Fibroblast of lung (primary cell): ENCODE data around the gene KCNQ1OT1. TPM values are rescaled to one million over a fixed set of nuclear protein-coding genes. Genes with fewer than 3 reads are reported as not detected.

ENCODE experiments used
- DNase-seq, 2 donors: peaks; one replicate each; pipeline versions ENCODE4 v3.0.0 to v3.0.0-alpha.2; 2010; ENCODE audit warnings: low read depth in 2 of 2
- H2AFZ ChIP-seq: 2 replicates; pipeline ENCODE4 v1.5.1; 2012; ENCODE audit warnings: low read length, control low read depth, inconsistent platforms
- H3K27ac ChIP-seq: 2 replicates; pipeline ENCODE4 v1.5.1; 2011; ENCODE audit warnings: low read length, control low read depth; ENCODE audit not compliant: insufficient read depth
- H3K27me3 ChIP-seq: 2 replicates; pipeline ENCODE4 v1.5.1; 2011; ENCODE audit warnings: mild to moderate bottlenecking, low read length; ENCODE audit not compliant: control insufficient read depth, insufficient read depth
- H3K36me3 ChIP-seq: 2 replicates; pipeline ENCODE4 v1.5.1; 2011; ENCODE audit warnings: low read length; ENCODE audit not compliant: control insufficient read depth, insufficient read depth
- H3K4me1 ChIP-seq: 2 replicates; pipeline ENCODE4 v1.5.1; 2011; ENCODE audit warnings: low read length; ENCODE audit not compliant: control insufficient read depth, insufficient read depth; ENCODE audit errors: extremely low read depth
- H3K4me2 ChIP-seq: 2 replicates; pipeline ENCODE4 v1.5.1; 2011; ENCODE audit warnings: low read length, control low read depth; ENCODE audit not compliant: insufficient read depth; ENCODE audit errors: extremely low read depth
- H3K4me3 ChIP-seq, 4 experiments: fragments of 200-600 bp in 1 of 4; sonication (generic) in 1 of 4; replicated peaks in 1 of 4; 2 replicates each; pipeline ENCODE4 v1.5.1; 2011 to 2016; ENCODE audit warnings: low read length in 4 of 4, low read depth in 3 of 4, mild to moderate bottlenecking in 3 of 4, control low read depth in 2 of 4, inconsistent platforms in 1 of 4, mixed read lengths in 1 of 4; ENCODE audit not compliant: insufficient read depth in 1 of 4; ENCODE audit errors: control extremely low read depth in 1 of 4
- H3K79me2 ChIP-seq: 2 replicates; pipeline ENCODE4 v1.5.1; 2012; ENCODE audit warnings: mild to moderate bottlenecking, low read length, inconsistent platforms; ENCODE audit not compliant: control insufficient read depth, insufficient read depth
- H3K9ac ChIP-seq: 2 replicates; pipeline ENCODE4 v1.5.1; 2011; ENCODE audit warnings: mild to moderate bottlenecking, low read length, control low read depth; ENCODE audit not compliant: insufficient read depth
- H3K9me3 ChIP-seq: 2 replicates; pipeline ENCODE4 v1.5.1; 2012; ENCODE audit warnings: low read depth, low read length; ENCODE audit not compliant: control insufficient read depth, insufficient read depth
- H4K20me1 ChIP-seq: 2 replicates; pipeline ENCODE4 v1.5.1; 2011; ENCODE audit warnings: low read length; ENCODE audit not compliant: control insufficient read depth, insufficient read depth; ENCODE audit errors: extremely low read depth
- EZH2 ChIP-seq: IDR thresholded peaks from 2 replicates; pipeline ENCODE4 v1.5.1; 2012; ENCODE audit warnings: low read length, control low read depth, mild to moderate bottlenecking; ENCODE audit errors: missing control alignments
- polyA plus RNA-seq, 2 donors: library from polyadenylated mRNA; depleted of rRNA in 1 of 2; stranded (reverse) in 1 of 2; unstranded in 1 of 2; fragments of >200 nt; gene quantifications; 2 replicates each; pipeline ENCODE4 v1.2.1, GENCODE V29; 2011 to 2012; ENCODE audit warnings: missing spikeins in 1 of 2
- total RNA-seq: library from RNA; depleted of rRNA; stranded (reverse); fragments of >200 nt; gene quantifications from 2 replicates; pipeline ENCODE4 v1.2.1, GENCODE V29; 2014
- TF ChIP-seq, protein P1 (sequence below), 2 donors: IDR thresholded peaks in 1 of 2; conservative IDR thresholded peaks in 1 of 2; 1 replicate in 1 of 2; 2 replicates in 1 of 2; pipeline ENCODE4 v1.5.1; 2011 to 2012; ENCODE audit warnings: low read length in 2 of 2, control low read depth in 1 of 2, inconsistent platforms in 1 of 2, low read depth in 1 of 2, mild to moderate bottlenecking in 1 of 2

Gene KCNQ1OT1
- total and polyA plus RNA-seq, 2 donors (not counting 1 experiment from before 2014, with no cell fraction given) = 0.11 to 1.8 TPM

DNA sequence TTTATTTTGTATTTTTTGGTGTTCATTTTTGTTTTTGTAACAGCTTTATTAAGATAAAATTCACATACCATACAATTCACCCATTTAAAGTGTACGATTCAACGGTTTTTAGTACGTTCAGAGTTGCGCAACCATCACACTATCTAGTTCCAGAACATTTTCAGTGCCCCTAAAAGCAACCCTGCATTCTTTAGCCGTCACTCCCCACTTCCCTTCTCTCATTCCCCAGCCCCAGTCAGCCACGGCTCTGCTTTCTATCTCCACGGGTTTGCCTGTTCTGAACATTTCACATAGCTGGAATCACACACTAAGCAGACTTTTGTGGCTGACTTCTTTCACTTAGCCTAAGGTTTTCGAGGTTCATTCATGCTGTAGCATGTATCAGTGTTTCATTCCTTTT lies 9.6 kb upstream of the KCNQ1OT1 start:
- no peaks in the 10 kb centered on the region for H3K9me3 ChIP-seq
- no peak overlapping the region for H2AFZ ChIP-seq
- H3K4me1 ChIP-seq = no peaks in the 10 kb centered on the region
- no peaks in the 10 kb centered on the region for H4K20me1 ChIP-seq
- H3K36me3 ChIP-seq = no peaks in the 10 kb centered on the region
- TF ChIP-seq EZH2 = no peak
- TF ChIP-seq, protein P1, sequence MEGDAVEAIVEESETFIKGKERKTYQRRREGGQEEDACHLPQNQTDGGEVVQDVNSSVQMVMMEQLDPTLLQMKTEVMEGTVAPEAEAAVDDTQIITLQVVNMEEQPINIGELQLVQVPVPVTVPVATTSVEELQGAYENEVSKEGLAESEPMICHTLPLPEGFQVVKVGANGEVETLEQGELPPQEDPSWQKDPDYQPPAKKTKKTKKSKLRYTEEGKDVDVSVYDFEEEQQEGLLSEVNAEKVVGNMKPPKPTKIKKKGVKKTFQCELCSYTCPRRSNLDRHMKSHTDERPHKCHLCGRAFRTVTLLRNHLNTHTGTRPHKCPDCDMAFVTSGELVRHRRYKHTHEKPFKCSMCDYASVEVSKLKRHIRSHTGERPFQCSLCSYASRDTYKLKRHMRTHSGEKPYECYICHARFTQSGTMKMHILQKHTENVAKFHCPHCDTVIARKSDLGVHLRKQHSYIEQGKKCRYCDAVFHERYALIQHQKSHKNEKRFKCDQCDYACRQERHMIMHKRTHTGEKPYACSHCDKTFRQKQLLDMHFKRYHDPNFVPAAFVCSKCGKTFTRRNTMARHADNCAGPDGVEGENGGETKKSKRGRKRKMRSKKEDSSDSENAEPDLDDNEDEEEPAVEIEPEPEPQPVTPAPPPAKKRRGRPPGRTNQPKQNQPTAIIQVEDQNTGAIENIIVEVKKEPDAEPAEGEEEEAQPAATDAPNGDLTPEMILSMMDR (conservative IDR thresholded peaks at IDR 0.05 in 1 of 2, IDR thresholded peaks at IDR 0.05 in 1 of 2; ENCODE audit: low read depth in 1 of 2, low read length in 2 of 2) = no peak
- no peaks in the 10 kb centered on the region for H3K79me2 ChIP-seq
- H3K4me2 ChIP-seq = no peak overlapping the region
- H3K27ac ChIP-seq = no peak overlapping the region
- H3K9ac ChIP-seq = no peak overlapping the region
- peak in 1 of 2 donors; percentile 74 for DNase-seq
- H3K4me3 ChIP-seq = peak overlapping the region in 1 of 4 experiments; percentile 19
- H3K27me3 ChIP-seq = peaks cover 13% of the 10 kb centered on the region

DNA sequence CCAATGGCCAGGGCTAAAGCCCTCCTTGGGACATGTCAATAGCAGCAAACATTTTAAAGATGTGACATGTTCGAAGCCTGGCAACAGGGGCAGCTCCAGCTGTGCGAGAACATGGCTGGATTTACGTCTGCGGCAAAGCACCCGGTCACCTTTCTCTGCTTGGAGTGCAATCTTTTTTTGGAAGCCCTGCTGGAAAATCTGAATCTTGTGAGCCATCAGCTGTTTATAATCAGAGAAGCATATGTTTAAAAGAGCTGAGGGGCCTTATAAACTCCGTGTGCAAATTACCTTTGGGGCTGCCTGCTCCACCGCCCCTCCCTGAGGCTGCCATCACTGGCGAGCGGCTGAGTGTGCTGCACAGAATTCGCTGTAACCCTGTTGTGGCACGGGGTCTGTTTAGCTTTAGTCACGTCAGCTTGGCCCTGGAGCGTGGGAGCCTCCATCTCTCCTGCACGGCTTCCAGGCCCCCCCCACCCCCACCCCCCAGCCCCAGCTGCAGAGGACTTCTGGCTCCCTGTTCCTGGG lies 9.0 kb upstream of the KCNQ1OT1 start:
- Histone ChIP-seq H3K4me2 (no peak overlapping the region), H3K79me2 (no peaks in the 10 kb centered on the region), H2AFZ (no peak overlapping the region), H3K9me3 (no peaks in the 10 kb centered on the region), H3K4me3 (peak overlapping the region in 1 of 4 experiments; percentile 30), H3K27me3 (peaks cover 13% of the 10 kb centered on the region), H4K20me1 (no peaks in the 10 kb centered on the region), H3K36me3 (no peaks in the 10 kb centered on the region), H3K9ac (no peak overlapping the region), H3K4me1 (no peaks in the 10 kb centered on the region), H3K27ac (no peak overlapping the region)
- peak in 1 of 2 donors; percentile 70 for DNase-seq
- no peak for TF ChIP-seq EZH2
- TF ChIP-seq, protein P1 (conservative IDR thresholded peaks at IDR 0.05 in 1 of 2, IDR thresholded peaks at IDR 0.05 in 1 of 2; ENCODE audit: low read depth in 1 of 2, low read length in 2 of 2) = no peak

DNA sequence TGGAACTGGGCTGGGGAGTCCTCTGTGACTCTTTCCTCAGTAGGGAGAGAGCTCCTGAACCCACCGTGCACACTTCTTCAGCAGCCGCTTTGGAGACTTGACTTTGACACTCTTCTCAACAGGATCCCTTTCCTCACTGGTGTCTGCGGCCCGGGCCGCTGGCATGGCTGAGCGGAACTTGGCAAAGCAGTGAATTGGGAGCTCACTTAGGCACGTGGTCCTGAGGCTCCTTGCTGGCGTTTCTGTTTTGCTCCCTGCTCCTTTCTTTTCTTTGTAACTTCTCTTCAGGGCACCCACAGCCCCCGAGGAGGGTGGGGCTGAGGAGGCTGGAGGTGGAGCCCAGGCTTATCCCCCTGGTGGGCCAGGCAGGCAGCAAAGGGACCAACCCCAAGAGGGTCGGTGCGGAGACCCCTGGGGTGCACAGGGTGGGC lies 8.4 kb upstream of the KCNQ1OT1 start:
- no peak overlapping the region for H3K27ac ChIP-seq
- no peak for DNase-seq
- H3K79me2 ChIP-seq = no peaks in the 10 kb centered on the region
- no peak overlapping the region for H3K9ac ChIP-seq
- no peak overlapping the region for H3K4me2 ChIP-seq
- no peaks in the 10 kb centered on the region for H3K4me1 ChIP-seq
- peaks cover 13% of the 10 kb centered on the region for H3K27me3 ChIP-seq
- no peak for TF ChIP-seq EZH2
- TF ChIP-seq, protein P1 (conservative IDR thresholded peaks at IDR 0.05 in 1 of 2, IDR thresholded peaks at IDR 0.05 in 1 of 2; ENCODE audit: low read depth in 1 of 2, low read length in 2 of 2) = no peak
- no peaks in the 10 kb centered on the region for H3K36me3 ChIP-seq
- no peaks in the 10 kb centered on the region for H4K20me1 ChIP-seq
- H2AFZ ChIP-seq = no peak overlapping the region
- peak overlapping the region in 1 of 4 experiments; percentile 30 for H3K4me3 ChIP-seq
- no peaks in the 10 kb centered on the region for H3K9me3 ChIP-seq
